A549 (cell line): Measurements from ENCODE around the gene THOC7.

Source experiments
- EP300 ChIP-seq, 2 experiments: fragments of >200 bp; sonication (Bioruptor Twin); formaldehyde crosslinking; IDR thresholded peaks; 2 replicates in 1 of 2; 3 replicates in 1 of 2; pipeline ENCODE4 v1.6.1; 2016 to 2017
- FOSB ChIP-seq: fragments of 250-450 bp; sonication (Bioruptor Pico); IDR thresholded peaks from 2 replicates; pipeline ENCODE4 v1.5.0; 2020; ENCODE audit warnings: mild to moderate bottlenecking, moderate library complexity
- HDAC2 ChIP-seq: fragments of 200-600 bp; sonication (generic); IDR thresholded peaks from 2 replicates; pipeline ENCODE4 v1.6.1; 2016
- JUNB ChIP-seq: fragments of >200 bp; sonication (Bioruptor Twin); formaldehyde crosslinking; IDR thresholded peaks from 2 replicates; pipeline ENCODE4 v1.6.1; 2016
- POLR2A ChIP-seq: IDR thresholded peaks from 2 replicates; pipeline ENCODE4 v1.6.1; 2012; ENCODE audit warnings: mild to moderate bottlenecking, low read length
- RAD21 ChIP-seq, 2 experiments: fragments of >200 bp in 1 of 2; sonication (Bioruptor Twin) in 1 of 2; formaldehyde crosslinking in 1 of 2; IDR thresholded peaks in 1 of 2; conservative IDR thresholded peaks in 1 of 2; 2 replicates in 1 of 2; 3 replicates in 1 of 2; pipeline ENCODE4 v1.6.1; 2012 to 2018; ENCODE audit warnings: inconsistent platforms in 1 of 2
- TF ChIP-seq, protein P1 (sequence below): fragments of >200 bp; sonication (Bioruptor Twin); formaldehyde crosslinking; IDR thresholded peaks from 3 replicates; pipeline ENCODE4 v1.5.1; 2016
- TF ChIP-seq, protein P2 (sequence below): IDR thresholded peaks from 2 replicates; pipeline ENCODE4 v1.6.1; 2012; ENCODE audit warnings: low read depth, borderline replicate concordance

DNA sequence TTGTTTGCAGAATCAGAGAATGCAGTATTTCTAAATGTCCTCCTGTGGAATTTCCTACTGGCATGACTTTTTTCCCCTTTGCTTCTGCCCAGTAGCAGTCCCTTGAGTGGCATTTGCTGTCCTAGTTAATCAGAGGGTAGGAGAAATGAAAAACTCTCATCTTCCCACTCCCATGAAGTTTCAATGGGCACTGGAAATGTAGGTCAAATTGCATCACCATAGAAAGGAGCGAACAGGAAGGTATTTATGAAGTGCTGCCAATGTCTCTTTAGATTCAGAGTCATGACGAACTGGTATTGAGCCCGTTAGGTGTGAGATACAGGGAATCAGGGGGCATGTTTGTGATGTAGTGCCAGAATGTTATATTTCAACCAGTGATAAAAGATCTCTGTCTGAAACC, 23.3 kb upstream of the THOC7 start:
- no peak for TF ChIP-seq JUNB
- no peak for TF ChIP-seq FOSB (CRISPR knock-in tag)
- TF ChIP-seq, protein P1, sequence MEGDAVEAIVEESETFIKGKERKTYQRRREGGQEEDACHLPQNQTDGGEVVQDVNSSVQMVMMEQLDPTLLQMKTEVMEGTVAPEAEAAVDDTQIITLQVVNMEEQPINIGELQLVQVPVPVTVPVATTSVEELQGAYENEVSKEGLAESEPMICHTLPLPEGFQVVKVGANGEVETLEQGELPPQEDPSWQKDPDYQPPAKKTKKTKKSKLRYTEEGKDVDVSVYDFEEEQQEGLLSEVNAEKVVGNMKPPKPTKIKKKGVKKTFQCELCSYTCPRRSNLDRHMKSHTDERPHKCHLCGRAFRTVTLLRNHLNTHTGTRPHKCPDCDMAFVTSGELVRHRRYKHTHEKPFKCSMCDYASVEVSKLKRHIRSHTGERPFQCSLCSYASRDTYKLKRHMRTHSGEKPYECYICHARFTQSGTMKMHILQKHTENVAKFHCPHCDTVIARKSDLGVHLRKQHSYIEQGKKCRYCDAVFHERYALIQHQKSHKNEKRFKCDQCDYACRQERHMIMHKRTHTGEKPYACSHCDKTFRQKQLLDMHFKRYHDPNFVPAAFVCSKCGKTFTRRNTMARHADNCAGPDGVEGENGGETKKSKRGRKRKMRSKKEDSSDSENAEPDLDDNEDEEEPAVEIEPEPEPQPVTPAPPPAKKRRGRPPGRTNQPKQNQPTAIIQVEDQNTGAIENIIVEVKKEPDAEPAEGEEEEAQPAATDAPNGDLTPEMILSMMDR = no peak
- TF ChIP-seq POLR2A = no peak
- no peak for TF ChIP-seq HDAC2
- no peak for TF ChIP-seq RAD21 (conservative IDR thresholded peaks at IDR 0.05 in 1 of 2, IDR thresholded peaks at IDR 0.05 in 1 of 2)
- TF ChIP-seq, protein P2, sequence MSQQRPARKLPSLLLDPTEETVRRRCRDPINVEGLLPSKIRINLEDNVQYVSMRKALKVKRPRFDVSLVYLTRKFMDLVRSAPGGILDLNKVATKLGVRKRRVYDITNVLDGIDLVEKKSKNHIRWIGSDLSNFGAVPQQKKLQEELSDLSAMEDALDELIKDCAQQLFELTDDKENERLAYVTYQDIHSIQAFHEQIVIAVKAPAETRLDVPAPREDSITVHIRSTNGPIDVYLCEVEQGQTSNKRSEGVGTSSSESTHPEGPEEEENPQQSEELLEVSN = no peak
- no peak for TF ChIP-seq EP300 (IDR thresholded peaks at IDR 0.05)
